ENCODE results near the gene RALGAPA2.
"Not testable (repeated sequence)": the region's sequence is repeated elsewhere in the genome, so short reads cannot be mapped to it uniquely, and the experiment has no call there.

The RALGAPA2 gene

DNA sequence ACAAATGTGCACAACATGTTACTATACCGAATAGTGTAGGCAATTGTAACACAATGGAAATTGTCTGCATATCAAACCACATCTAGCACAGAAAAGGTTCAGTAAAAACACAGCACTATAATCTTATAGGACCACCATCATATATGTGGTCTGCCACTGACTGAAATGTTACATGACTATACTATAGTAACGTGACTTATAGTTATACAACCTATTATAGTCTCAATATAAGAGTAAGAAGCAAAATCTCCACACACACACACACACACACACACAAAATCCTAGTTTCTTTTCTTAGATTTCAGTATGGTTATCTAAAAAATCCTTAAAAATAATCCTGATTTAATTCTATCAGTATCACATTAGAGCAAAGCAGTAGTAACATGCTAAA, 164.6 kb downstream of the RALGAPA2 start:
- DNase-seq (ENCODE audit: extremely low read depth in 1 of 2, low read depth in 1 of 2), result no peak

DNA sequence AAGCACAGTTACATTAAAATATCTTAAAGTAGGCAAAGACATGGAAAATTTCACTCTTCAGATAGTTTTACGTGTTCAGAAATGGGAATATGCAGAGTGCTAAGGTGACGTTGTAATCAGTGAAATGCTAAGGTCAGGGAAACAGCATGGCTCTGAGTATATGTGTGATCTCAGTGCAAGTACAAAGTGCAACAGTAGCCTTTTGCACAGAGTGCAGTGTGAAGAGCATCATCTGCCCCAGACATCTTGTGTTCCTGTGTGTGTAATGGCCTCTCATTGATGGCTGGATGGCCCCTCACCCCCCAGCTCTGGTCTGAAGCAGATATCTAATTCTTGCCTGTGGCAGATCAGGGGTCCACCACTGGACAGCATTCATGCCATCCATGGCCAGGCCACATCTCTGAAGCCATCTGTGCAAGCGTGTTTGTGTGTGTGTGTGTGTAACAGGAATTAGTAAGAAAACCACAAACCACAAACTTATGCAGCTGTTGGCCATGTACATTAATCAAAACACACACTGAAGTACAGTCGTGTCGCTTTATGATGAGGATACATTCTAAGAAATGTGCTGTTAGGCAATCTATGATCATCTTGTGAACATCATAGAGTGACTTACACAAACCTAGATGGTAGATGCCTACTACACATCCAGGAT, 165.1 kb downstream of the RALGAPA2 start:
- DNase-seq (ENCODE audit: extremely low read depth in 1 of 2, low read depth in 1 of 2), result no peak

DNA sequence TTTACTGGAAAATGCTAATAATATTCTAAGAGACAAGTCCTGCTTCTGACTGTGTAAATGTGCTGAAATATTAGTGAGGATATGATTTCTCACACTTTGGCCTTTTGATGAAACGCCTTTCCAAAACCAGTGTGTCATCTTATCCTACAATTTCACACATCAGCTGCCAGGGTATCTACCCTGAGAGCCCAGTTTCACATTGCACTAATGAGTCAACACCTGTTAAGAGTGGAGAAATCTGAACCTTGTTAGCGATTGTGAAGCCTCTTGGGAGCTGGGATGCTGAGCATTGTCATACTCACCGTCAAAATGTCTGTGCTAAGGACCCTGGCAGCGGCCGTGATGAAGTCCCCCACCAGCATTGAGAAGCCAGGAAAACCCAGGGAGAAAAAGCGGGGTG, 166.0 kb downstream of the RALGAPA2 start:
- DNase-seq (ENCODE audit: extremely low read depth in 1 of 2, low read depth in 1 of 2), result no peak

DNA sequence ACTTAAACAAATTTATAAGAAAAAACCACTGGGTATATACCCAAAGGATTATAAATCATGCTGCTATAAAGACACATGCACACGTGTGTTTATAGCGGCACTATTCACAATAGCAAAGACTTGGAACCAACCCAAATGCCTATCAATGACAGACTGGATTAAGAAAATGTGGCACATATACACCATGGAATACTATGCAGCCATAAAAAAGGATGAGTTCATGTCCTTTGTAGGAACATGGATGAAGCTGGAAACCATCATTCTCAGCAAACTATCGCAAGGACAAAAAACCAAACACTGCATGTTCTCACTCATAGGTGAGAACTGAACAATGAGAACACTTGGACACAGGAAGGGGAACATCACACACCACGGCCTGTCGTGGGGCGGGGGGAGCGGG, 169.1 kb downstream of the RALGAPA2 start:
- not testable (repeated sequence) for DNase-seq (ENCODE audit: extremely low read depth in 1 of 2, low read depth in 1 of 2)

DNA sequence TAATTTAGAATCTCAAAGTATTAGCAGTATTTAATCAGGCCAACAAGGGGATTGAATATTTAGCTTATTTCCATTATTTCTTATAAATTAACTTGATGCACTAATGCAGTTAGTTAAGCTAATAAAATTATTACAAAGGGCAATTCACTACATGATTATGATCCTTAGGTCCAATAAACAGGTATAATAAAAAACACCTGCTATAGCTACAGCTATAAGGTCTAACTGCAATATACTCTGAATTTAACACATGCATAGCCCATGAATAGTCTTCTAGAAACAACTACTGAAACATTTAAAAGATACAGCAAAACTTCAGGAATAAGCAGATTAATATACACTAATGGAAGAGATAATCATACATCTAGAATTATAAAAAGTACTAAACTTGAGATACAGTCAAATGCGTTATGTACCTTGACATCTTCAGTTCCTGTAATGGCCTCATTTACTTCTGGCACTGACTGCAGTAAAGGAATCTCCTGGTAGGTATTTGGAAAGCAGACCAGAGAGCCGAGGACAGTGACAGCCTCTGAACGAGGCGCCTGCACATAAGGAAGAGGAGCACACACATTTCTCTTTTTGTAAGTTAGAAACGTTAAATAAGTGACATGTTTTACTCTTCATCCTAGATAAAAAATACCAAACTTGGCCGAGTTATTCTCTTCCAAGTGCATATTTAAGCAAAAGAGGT, 176.1 kb downstream of the RALGAPA2 start:
- DNase-seq (ENCODE audit: extremely low read depth in 1 of 2, low read depth in 1 of 2), result no peak

DNA sequence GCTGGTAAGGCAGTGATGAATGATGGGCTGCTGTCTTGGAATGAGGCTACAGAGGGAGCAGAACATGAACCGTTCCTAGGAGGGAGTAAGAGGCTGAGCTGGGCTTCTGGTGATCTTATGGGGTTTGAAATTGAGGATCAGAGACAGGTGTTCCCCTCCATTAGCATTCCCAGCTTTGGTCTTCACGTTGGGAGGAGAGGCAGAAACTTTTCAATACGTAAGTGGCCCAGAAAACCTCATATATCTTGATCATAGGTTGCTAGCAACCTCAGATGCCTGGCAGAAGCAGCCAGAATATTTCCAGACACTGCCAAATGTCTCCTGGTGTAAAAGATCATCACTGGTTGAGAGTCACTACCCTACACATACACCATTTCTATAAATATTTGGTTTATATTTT, 177.4 kb downstream of the RALGAPA2 start:
- DNase-seq (ENCODE audit: extremely low read depth in 1 of 2, low read depth in 1 of 2), result no peak

DNA sequence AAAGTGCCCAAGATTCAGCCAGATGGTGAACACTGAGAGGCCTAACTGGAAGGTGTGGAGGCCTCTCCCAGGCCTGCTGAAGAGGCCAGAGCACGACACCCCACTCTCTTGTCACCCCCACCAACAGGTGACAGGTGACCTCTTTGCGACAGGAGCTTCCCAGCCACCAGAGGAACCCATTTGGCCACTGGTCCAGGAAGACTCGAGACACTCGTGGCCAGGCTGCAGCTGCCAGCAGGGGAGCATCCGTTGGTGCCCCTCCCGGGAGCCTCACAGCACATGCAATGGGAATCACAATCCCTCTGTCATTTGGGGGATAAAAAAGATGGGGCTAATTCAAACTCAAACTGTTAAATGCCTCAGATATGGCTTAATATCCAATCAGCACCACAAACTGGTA, 181.2 kb downstream of the RALGAPA2 start:
- DNase-seq (ENCODE audit: extremely low read depth in 1 of 2, low read depth in 1 of 2), result no peak

DNA sequence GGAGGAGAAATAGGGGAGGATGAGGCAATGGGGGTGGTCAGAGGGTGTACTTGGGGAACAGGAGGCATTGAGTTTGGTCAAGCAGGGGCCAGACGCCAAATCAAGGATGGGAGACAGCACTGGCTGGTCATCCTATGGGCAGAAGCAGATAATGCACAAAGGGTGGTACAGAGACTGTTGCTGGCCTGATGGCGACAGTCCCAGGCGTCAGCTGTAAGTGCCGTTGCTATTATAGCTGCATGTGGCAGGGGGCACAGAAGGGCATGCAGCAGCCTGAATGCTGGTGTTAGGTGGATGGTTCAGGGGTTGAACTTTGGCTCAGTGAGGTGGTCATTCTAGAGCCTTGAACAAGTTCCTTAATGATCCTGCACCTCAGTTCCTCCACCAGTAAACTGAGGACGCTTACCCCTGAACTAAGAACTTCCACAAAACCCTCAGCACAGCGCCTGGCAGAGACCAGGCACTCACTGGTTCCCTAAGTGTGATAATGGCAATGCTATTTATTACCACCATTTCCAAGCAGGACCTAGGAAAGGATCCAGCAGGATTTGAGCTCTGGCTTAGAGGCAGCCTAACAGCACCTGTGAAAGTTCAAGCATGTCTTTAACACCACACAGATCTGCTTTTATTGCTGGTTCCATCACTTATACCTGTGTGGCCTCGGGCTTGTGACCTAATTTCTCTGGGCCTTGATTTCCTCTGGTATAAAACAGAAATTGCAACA, 181.9 kb downstream of the RALGAPA2 start:
- no peak for DNase-seq (ENCODE audit: extremely low read depth in 1 of 2, low read depth in 1 of 2)

DNA sequence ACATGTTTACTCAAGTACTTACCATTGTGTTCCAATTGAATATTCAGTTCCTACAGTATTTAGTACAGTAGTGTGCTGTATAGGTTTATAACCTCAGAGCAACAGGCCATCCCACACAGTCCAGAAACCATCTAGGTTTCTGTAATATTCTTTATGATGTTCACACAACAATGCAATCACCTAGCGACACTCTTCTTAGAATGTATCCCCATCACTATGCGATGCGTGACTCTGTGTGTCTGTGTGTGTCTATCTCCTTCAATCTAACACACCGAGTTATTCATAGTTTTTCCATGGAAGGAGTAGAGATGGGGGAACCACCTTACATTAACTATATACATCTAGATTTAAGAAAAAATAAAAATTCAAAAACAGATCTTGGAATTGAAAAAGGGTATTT, 182.8 kb downstream of the RALGAPA2 start:
- DNase-seq (ENCODE audit: extremely low read depth in 1 of 2, low read depth in 1 of 2), result no peak

DNA sequence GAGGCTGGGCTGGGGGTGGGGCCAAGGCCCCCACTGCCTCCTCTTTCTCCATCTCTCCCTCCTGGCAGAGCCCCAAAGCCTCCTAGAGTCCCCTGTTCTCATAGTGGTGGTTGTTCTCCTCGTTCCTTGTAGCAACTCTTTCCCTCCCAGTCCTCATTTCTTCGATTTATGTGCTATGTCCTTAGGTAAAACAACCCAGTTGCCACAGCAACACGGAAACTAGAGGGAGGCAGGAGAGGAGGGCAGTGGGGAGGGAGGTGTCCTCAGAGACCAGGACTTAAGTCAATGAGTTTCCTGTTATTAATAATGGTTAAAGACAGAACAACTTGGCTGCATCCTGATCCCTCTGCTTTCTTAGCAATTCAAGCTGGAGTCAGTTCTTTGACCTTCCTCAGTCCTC, 183.6 kb downstream of the RALGAPA2 start:
- DNase-seq (ENCODE audit: extremely low read depth in 1 of 2, low read depth in 1 of 2), result no peak

DNA sequence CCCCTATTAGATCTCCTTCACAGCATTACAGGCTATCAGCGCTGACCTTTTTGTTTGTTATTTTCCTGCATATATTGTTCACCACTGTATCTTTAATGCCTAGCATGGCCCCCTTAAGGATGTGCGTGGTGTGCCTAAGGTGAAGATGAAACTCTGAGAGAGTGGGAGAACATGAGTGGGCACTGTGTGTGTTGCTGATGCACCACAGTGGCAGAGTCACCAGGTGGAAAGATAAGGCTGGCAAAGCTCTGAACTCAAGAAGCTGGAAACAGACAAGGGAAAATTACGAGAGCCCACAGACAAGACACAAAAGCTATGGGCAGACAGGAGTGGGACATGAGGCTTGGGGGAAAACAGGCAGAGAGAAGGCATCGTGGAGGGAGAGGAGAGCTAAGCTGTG, 184.8 kb downstream of the RALGAPA2 start:
- DNase-seq (ENCODE audit: extremely low read depth in 1 of 2, low read depth in 1 of 2), result no peak

DNA sequence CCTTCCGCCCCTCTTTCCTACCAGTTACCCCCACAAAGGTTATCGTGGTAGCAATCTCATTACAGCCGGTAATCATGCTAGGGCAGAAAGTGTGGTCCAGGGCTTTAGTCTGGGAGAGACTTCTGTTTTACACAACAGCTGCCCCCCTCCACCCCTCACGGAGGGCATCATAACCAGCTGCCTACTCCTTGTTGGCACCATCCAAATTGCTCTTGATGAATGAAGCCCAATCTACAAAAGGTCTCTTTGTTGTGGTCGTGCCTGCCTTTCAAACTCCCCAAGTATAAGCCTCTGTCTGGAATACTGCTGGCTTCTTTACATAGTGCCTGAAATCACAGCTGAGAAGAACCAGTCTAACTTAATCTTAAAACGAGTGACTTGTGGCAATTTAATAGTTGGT, 186.7 kb downstream of the RALGAPA2 start:
- no peak for DNase-seq (ENCODE audit: extremely low read depth in 1 of 2, low read depth in 1 of 2)

DNA sequence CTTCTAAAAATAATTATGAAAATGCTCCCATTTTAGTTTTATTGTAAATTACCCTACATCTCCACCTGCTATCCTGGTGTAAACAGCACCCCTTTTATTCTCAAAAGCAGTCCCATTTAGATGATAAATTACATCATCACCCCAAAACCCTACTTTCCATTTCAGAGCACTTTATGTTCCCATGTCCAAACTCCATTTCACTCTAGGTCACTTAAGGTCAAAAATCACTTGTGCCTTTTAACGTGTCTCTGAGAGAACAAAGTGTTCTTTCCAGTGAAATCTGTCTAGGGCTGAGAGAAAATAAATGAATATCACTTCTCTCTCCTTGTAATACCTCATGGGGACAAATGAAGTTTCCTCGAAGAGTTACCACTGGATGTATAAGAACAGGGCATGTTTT, 187.2 kb downstream of the RALGAPA2 start:
- no peak for DNase-seq (ENCODE audit: extremely low read depth in 1 of 2, low read depth in 1 of 2)

DNA sequence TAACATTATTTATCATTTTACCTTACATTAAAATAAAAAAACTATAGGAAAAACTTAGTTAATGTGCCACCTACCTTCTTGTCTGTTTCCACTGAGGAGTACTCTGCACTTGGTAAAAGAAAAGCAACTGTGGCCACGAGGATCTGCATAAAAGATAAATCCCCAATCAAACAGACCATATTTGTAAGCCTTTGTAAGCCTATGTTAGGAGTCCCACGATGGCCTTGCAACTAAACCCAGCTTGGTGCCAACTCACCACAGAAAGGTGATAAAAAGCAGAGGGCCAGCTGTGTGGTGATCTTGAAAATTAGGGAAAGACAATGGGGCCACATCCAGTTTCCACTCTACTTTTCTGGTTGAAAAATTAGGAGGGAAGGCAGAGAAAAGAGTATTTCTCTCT, 187.7 kb downstream of the RALGAPA2 start:
- DNase-seq (ENCODE audit: extremely low read depth in 1 of 2, low read depth in 1 of 2), result no peak

DNA sequence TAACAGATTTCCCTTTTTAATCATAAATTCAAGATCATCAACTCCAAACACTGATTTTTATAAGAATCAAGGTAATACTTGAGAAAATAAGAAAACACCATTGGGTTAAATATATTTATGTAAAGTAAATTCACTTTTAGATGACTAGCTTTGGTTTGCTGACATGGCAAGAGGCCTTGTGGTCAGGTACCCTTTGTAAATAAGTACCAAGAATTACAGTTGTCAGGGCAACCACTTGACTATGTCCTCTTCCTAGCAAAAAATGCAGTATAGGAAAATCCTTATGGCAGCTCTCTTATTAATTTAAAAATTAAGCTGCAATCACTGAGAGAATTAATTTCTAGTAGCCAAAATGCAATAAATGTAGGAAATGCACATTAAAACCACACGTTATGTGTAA, 190.7 kb downstream of the RALGAPA2 start:
- no peak for DNase-seq (ENCODE audit: extremely low read depth in 1 of 2, low read depth in 1 of 2)

DNA sequence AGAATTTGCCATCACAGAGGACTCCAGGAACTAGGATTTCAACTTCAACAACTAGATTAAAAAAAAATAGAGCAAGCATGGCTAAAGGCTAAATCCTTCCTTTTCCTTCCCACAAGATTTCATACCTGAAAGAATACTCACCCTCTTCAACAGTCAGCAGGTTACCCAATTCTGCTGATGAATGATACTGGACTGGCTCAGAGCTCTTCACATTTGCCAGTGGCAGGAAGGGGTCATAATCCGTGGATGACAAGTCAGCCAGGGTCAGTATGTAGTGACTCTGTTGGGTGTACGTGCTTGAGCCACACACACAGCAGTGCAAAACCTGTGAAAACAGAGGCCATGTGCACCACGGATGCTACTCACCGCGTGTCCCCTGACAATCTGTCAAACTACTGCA, 191.7 kb downstream of the RALGAPA2 start:
- DNase-seq (ENCODE audit: extremely low read depth in 1 of 2, low read depth in 1 of 2), result no peak

DNA sequence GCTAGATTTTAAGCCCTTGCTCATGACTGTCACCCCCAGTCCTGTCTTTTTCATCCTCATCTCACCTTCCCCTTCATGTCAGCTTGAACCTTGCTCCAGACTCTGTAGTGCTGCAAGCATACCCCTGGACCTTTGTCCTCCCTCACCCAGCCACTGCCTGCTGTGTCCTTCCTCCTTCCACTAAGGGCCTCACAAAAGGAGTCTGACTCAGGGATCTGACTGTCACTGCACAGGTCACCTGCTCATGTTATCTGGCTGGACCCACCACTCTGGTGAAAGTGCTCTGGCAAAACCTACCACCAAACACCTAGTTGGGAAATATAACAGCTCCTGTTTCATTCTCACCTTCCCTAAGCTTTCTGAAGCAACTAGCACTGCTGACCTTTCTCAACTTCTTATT, 193.2 kb downstream of the RALGAPA2 start:
- no peak for DNase-seq (ENCODE audit: extremely low read depth in 1 of 2, low read depth in 1 of 2)

DNA sequence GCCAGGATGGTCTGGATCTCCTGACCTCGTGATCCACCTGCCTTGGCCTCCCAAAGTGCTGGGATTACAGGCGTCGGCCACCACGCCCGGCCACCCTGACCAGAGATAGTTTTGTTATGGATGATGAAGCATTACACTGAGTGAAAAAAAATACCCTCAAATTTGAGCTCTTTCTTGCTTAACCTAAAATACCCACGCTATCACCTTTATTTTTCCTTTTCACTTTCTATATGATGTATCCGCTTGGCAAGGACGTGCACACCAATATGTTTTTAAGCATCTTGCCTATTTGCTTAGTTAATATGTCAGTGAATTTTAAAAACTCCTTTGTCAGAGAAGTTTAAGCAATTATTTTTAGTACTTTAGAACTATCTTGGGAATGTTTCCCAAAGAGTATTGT, 194.2 kb downstream of the RALGAPA2 start:
- no peak for DNase-seq (ENCODE audit: extremely low read depth in 1 of 2, low read depth in 1 of 2)

DNA sequence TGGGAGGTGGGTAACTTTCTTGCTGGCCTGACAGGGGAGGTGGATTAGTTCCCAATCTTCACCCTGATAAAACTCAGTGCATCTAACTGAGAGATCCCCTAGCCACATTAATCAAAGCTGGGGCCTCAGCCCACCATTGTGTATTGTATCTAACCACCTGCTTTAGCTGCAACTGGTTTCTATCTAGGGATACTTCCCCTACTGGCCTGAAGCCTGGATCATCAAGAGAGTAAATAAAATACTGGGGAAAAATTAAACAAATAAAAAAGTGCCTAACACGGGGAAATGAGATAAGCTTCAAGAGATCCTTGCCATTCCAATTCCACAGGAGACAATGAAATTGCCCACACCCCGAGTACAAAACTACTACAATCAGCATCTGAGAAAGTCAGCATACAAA, 195.1 kb downstream of the RALGAPA2 start:
- no peak for DNase-seq (ENCODE audit: extremely low read depth in 1 of 2, low read depth in 1 of 2)

DNA sequence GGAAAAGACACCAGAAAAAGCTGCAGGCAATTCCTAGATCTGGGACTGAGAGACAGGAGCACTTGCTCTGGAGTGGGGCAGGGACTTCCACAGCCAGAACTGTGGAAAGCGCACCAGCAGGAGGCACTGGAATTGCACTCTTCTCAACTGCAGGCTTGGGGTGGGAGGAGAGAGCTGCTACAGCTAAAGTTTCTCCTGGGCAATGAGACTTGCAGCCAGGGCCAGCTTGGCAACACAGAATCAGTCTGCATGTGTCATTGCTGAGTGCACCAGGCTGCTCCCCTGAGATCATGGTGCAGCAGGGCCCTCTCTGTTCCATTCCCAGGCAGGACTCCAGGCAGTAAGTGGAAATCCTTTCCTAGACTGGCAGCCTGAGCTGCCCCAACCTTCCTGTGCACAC, 198.7 kb downstream of the RALGAPA2 start:
- no peak for DNase-seq (ENCODE audit: extremely low read depth in 1 of 2, low read depth in 1 of 2)

DNA sequence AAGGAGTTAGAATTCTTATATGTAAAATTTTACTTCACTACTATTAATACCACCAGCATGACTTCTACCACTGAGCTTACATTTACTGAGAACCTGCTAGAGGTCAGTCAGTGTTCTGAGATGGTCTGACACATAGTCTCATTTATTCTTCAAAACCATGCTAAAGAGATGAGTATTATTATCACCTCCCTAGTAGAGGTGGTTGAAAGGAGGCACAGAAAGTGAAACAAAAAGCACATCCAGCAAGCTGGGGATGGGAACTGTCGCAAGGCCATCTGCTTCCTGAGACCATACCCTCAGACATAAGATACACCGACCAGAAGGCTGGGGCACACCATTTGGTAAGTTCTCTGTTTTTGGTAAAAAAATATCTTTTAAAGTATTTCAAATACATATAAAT, 206.9 kb downstream of the RALGAPA2 start:
- no peak for DNase-seq (ENCODE audit: extremely low read depth in 1 of 2, low read depth in 1 of 2)

DNA sequence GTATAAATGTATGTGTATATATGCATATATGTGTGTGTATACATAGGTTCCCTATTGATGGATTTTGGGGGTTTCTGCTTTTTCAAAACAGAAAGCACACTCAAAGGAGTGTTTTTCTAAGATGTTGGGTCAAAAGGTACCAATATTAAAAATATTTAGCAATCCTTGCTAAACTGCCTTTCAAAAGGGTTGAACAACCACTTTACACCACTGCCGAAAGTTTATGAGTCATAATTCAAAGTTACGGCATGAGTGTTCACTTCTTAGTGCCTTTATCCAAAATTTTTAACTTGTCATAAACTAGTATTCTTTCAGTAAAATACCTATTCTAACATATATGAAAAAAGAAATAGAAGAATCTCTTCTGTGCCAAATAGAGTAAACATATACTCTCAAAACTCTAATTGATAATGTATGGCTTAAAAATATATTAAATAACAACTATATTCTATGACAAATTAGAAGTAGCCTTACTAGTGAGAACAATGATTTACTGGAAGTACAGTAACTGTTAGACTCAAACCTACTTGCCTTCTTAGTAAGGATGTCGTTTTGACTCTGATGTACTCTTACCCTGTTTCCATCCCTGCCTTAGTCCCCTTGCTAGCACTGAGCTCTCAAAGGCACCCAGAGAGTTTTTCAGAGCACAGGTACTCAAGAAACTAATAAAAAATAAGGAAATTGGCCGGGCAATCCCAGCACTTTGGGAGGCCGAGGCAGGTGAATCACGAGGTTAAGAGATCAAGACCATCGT, 208.5 kb downstream of the RALGAPA2 start:
- DNase-seq (ENCODE audit: extremely low read depth in 1 of 2, low read depth in 1 of 2), result no peak
